Trophoblast cell (in vitro differentiated cells and primary cell): Measurements from ENCODE around the gene NEU1.
A peak's percentile ranks its signal among the peaks of the same experiment; 100 is the strongest.

Source experiments
- DNase-seq, 2 donors: peaks; one replicate each; pipeline ENCODE4 v3.0.0-alpha.2; 2016
- H2AFZ ChIP-seq: 2 replicates; pipeline ENCODE4 v1.6.1; 2013; ENCODE audit warnings: low read length, moderate library complexity, mild to moderate bottlenecking; ENCODE audit not compliant: insufficient read depth, poor library complexity
- H2AK5ac ChIP-seq: 2 replicates; pipeline ENCODE4 v1.6.1; 2013; ENCODE audit warnings: mild to moderate bottlenecking, low read length
- H2BK120ac ChIP-seq: 2 replicates; pipeline ENCODE4 v1.6.1; 2013; ENCODE audit warnings: low read length, mild to moderate bottlenecking, moderate library complexity; ENCODE audit not compliant: insufficient read depth, poor library complexity
- H2BK12ac ChIP-seq: 2 replicates; pipeline ENCODE4 v1.6.1; 2013; ENCODE audit warnings: mild to moderate bottlenecking, low read length, moderate library complexity
- H2BK5ac ChIP-seq: 2 replicates; pipeline ENCODE4 v1.6.1; 2013; ENCODE audit warnings: low read length, low read depth, moderate library complexity, mild to moderate bottlenecking; ENCODE audit not compliant: poor library complexity
- H3K14ac ChIP-seq: 2 replicates; pipeline ENCODE4 v1.6.1; 2013; ENCODE audit warnings: mild to moderate bottlenecking, low read length
- H3K18ac ChIP-seq: 2 replicates; pipeline ENCODE4 v1.6.1; 2013; ENCODE audit warnings: mild to moderate bottlenecking, low read length
- H3K23ac ChIP-seq: 2 replicates; pipeline ENCODE4 v1.6.1; 2013; ENCODE audit warnings: low read length
- H3K27ac ChIP-seq: 2 replicates; pipeline ENCODE4 v1.5.1; 2013; ENCODE audit warnings: low read depth, mild to moderate bottlenecking, inconsistent platforms, low read length, moderate library complexity
- H3K27me3 ChIP-seq: 2 replicates; pipeline ENCODE4 v1.6.1; 2013; ENCODE audit warnings: inconsistent platforms, mild to moderate bottlenecking, low read length, moderate library complexity; ENCODE audit not compliant: insufficient read depth
- H3K36me3 ChIP-seq, 2 experiments: 1 replicate in 1 of 2; 2 replicates in 1 of 2; pipeline ENCODE4 v1.6.1; 2013; ENCODE audit warnings: low read length in 2 of 2, mild to moderate bottlenecking in 2 of 2, moderate library complexity in 1 of 2; ENCODE audit not compliant: insufficient read depth in 2 of 2, control insufficient read depth in 1 of 2
- H3K4ac ChIP-seq: 2 replicates; pipeline ENCODE4 v1.6.1; 2013; ENCODE audit warnings: low read depth, mild to moderate bottlenecking, low read length, moderate library complexity
- H3K4me1 ChIP-seq, 2 experiments: 1 replicate in 1 of 2; 2 replicates in 1 of 2; pipeline ENCODE4 v1.6.1; 2013; ENCODE audit warnings: low read length in 2 of 2, mild to moderate bottlenecking in 2 of 2, moderate library complexity in 1 of 2; ENCODE audit not compliant: insufficient read depth in 2 of 2, control insufficient read depth in 1 of 2
- H3K4me2 ChIP-seq: 2 replicates; pipeline ENCODE4 v1.6.1; 2013; ENCODE audit warnings: inconsistent platforms, mild to moderate bottlenecking, low read length, moderate library complexity
- H3K4me3 ChIP-seq: 2 replicates; pipeline ENCODE4 v1.5.1; 2013; ENCODE audit warnings: mild to moderate bottlenecking, low read depth, low read length, inconsistent platforms
- H3K79me1 ChIP-seq: one replicate; pipeline ENCODE4 v1.6.1; 2013; ENCODE audit warnings: low read length
- H3K79me2 ChIP-seq: 2 replicates; pipeline ENCODE4 v1.6.1; 2013; ENCODE audit warnings: low read length, mild to moderate bottlenecking; ENCODE audit not compliant: control insufficient read depth, insufficient read depth, poor library complexity
- H3K9ac ChIP-seq: 2 replicates; pipeline ENCODE4 v1.6.1; 2013; ENCODE audit warnings: mild to moderate bottlenecking, low read length
- H3K9me3 ChIP-seq: 2 replicates; pipeline ENCODE4 v1.6.1; 2013; ENCODE audit warnings: low read depth, mild to moderate bottlenecking, control low read depth, inconsistent platforms, low read length; ENCODE audit not compliant: insufficient read depth
- H4K12ac ChIP-seq: 2 replicates; pipeline ENCODE4 v1.6.1; 2013; ENCODE audit warnings: low read depth, mild to moderate bottlenecking, low read length, moderate library complexity
- H4K8ac ChIP-seq: 2 replicates; pipeline ENCODE4 v1.6.1; 2013; ENCODE audit warnings: low read depth, mild to moderate bottlenecking, low read length, moderate library complexity
- H4K91ac ChIP-seq: one replicate; pipeline ENCODE4 v1.6.1; 2013; ENCODE audit warnings: low read depth, mild to moderate bottlenecking, low read length, moderate library complexity
- WGBS: extraction: QIAGEN DNeasy Blood & Tissue Kit; methylation state at CpG from one replicate; pipeline ENCODE4 v1.1.7; 2013; ENCODE audit warnings: missing lambda C conversion rate; ENCODE audit not compliant: insufficient read length, insufficient coverage; ENCODE audit errors: extremely low coverage; 5-methylcytosine and 5-hydroxymethylcytosine counted together

The NEU1 gene

GRCh38 chr6:31889331-31889972, 26.8 kb upstream of the NEU1 start:
- Histone ChIP-seq H3K23ac (no peak overlapping the region), H3K4me2 (no peak overlapping the region), H2BK5ac (no peak overlapping the region), H3K4me1 (no peaks in the 10 kb centered on the region), H3K79me1 (no peaks in the 10 kb centered on the region), H3K4ac (no peak overlapping the region), H3K79me2 (no peaks in the 10 kb centered on the region), H3K27ac (no peak overlapping the region), H4K91ac (no peak overlapping the region), H3K9me3 (peaks cover 3% of the 10 kb centered on the region), H4K8ac (no peak overlapping the region), H3K27me3 (no peaks in the 10 kb centered on the region), H3K36me3 (peaks cover 60 to 62% of the 10 kb centered on the region in 2 experiments), H2BK120ac (no peak overlapping the region), H3K18ac (no peak overlapping the region), H2BK12ac (no peak overlapping the region), H3K4me3 (no peak overlapping the region), H4K12ac (no peak overlapping the region), H2AK5ac (no peak overlapping the region), H3K9ac (no peak overlapping the region), H2AFZ (no peak overlapping the region), H3K14ac (no peak overlapping the region)
- no peak for DNase-seq
- WGBS, result no CpG with 5 or more reads among the region's 3 CpGs

- Histone ChIP-seq H3K4ac (no peak overlapping the region), H3K18ac (no peak overlapping the region), H3K27ac (no peak overlapping the region), H3K14ac (no peak overlapping the region), H3K36me3 (peaks cover 65 to 67% of the 10 kb centered on the region in 2 experiments), H3K4me1 (no peaks in the 10 kb centered on the region), H2BK120ac (no peak overlapping the region), H3K9ac (no peak overlapping the region), H3K4me2 (no peak overlapping the region), H3K27me3 (no peaks in the 10 kb centered on the region), H4K12ac (no peak overlapping the region), H4K8ac (no peak overlapping the region), H3K79me1 (no peaks in the 10 kb centered on the region), H2BK5ac (no peak overlapping the region), H3K4me3 (no peak overlapping the region), H2AK5ac (no peak overlapping the region), H3K79me2 (no peaks in the 10 kb centered on the region), H2AFZ (no peak overlapping the region), H3K9me3 (peaks cover 3% of the 10 kb centered on the region), H3K23ac (no peak overlapping the region), H2BK12ac (no peak overlapping the region), H4K91ac (no peak overlapping the region)
- no CpG with 5 or more reads among the region's 43 CpGs for WGBS
- DNase-seq, result peak in 1 of 2 donors; percentile 35
These were observed 25.9 kb upstream of the NEU1 start for GRCh38 chr6:31888276-31889258.

GRCh38 chr6:31887173-31888007, 24.8 kb upstream of the NEU1 start:
- Histone ChIP-seq H3K9ac (no peak overlapping the region), H3K79me1 (no peaks in the 10 kb centered on the region), H3K14ac (no peak overlapping the region), H2BK120ac (no peak overlapping the region), H3K36me3 (peaks cover 66 to 70% of the 10 kb centered on the region in 2 experiments), H3K18ac (no peak overlapping the region), H3K27ac (no peak overlapping the region), H3K4me2 (no peak overlapping the region), H2AFZ (no peak overlapping the region), H3K79me2 (no peaks in the 10 kb centered on the region), H2BK12ac (no peak overlapping the region), H3K23ac (no peak overlapping the region), H3K4ac (no peak overlapping the region), H2AK5ac (no peak overlapping the region), H4K8ac (no peak overlapping the region), H3K4me1 (peaks cover 0 to 2% of the 10 kb centered on the region in 2 experiments), H3K27me3 (no peaks in the 10 kb centered on the region), H2BK5ac (no peak overlapping the region), H4K12ac (no peak overlapping the region), H4K91ac (no peak overlapping the region), H3K9me3 (peaks cover 3% of the 10 kb centered on the region), H3K4me3 (no peak overlapping the region)
- no peak for DNase-seq
- no CpG with 5 or more reads among the region's 19 CpGs for WGBS

GRCh38 chr6:31886541-31886991, 23.9 kb upstream of the NEU1 start:
- H2AK5ac ChIP-seq, result no peak overlapping the region
- no peak overlapping the region for H2BK12ac ChIP-seq
- H3K14ac ChIP-seq, result no peak overlapping the region
- H3K9me3 ChIP-seq, result peaks cover 3% of the 10 kb centered on the region
- no peak overlapping the region for H2BK5ac ChIP-seq
- peaks cover 63 to 67% of the 10 kb centered on the region in 2 experiments for H3K36me3 ChIP-seq
- H3K23ac ChIP-seq, result no peak overlapping the region
- no peak overlapping the region for H2AFZ ChIP-seq
- H4K12ac ChIP-seq, result no peak overlapping the region
- no peaks in the 10 kb centered on the region for H3K79me2 ChIP-seq
- H3K27ac ChIP-seq, result no peak overlapping the region
- no peak overlapping the region for H3K18ac ChIP-seq
- peak overlapping the region; percentile 7 for H3K4me3 ChIP-seq
- H3K79me1 ChIP-seq, result no peaks in the 10 kb centered on the region
- no peak overlapping the region for H4K91ac ChIP-seq
- H2BK120ac ChIP-seq, result no peak overlapping the region
- no peak overlapping the region for H3K4ac ChIP-seq
- peaks cover 0 to 4% of the 10 kb centered on the region in 2 experiments for H3K4me1 ChIP-seq
- no peak overlapping the region for H3K9ac ChIP-seq
- no peak for DNase-seq
- no CpG with 5 or more reads among the region's 18 CpGs for WGBS
- no peak overlapping the region for H4K8ac ChIP-seq
- H3K4me2 ChIP-seq, result no peak overlapping the region
- H3K27me3 ChIP-seq, result no peaks in the 10 kb centered on the region
